PC-3 (cell line): Measurements from ENCODE around the gene HDGF.

ENCODE experiments used
- EZH2 ChIP-seq: fragments of 300-600 bp; sonication (generic); IDR thresholded peaks from one replicate; pipeline ENCODE4 v1.6.1; 2017; ENCODE audit warnings: antibody characterized with exemption, mild to moderate bottlenecking, low read length; ENCODE audit not compliant: unreplicated experiment
- EZH2phosphoT487 ChIP-seq: fragments of 300-600 bp; sonication (generic); IDR thresholded peaks from 2 replicates; pipeline ENCODE4 v1.6.1; 2018; ENCODE audit warnings: mild to moderate bottlenecking, antibody characterized with exemption, low read length, borderline replicate concordance
- TF ChIP-seq, protein P1 (sequence below): fragments of 300-600 bp; sonication (generic); conservative IDR thresholded peaks from 2 replicates; pipeline ENCODE4 v1.5.1; 2017; ENCODE audit warnings: antibody characterized with exemption, low read depth, mild to moderate bottlenecking, low read length

DNA sequence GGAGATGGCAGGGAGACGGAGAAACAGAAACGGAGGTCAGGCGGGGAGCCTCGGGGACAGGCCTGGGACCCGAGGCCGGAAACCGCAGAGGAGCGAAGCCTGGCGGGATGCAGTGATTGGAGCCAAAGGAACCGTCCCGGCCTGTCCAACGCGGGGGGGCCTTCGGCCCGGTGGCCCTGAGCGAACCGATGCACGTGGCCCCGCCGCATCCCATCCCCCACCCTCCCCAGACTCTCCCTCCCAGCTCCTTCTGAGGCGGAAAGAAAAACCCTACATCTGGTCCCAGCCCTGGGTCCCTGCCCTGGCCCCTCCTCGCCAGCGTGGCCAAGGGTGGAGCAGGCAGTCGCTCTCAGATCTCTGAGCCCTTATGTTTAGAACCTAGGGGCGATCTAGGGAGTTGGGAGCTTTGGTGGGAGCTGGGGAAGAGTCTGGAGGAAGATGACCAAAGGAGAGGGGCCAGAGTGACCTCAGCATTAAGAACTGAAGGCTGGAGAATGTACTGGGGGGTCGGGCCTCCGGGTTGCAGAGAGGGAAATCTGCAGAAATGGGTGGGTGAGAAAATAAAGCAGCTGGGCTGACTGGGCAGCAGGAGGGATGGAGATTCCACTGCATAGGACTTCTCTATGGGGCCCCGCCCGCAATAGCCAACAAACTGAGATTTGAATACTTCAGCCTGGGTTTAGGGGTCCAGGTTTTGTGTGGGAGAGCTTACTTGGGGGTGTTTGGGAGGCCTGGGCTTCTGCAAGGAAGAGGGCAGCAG, 44.6 kb downstream of the HDGF start:
- TF ChIP-seq, protein P1, sequence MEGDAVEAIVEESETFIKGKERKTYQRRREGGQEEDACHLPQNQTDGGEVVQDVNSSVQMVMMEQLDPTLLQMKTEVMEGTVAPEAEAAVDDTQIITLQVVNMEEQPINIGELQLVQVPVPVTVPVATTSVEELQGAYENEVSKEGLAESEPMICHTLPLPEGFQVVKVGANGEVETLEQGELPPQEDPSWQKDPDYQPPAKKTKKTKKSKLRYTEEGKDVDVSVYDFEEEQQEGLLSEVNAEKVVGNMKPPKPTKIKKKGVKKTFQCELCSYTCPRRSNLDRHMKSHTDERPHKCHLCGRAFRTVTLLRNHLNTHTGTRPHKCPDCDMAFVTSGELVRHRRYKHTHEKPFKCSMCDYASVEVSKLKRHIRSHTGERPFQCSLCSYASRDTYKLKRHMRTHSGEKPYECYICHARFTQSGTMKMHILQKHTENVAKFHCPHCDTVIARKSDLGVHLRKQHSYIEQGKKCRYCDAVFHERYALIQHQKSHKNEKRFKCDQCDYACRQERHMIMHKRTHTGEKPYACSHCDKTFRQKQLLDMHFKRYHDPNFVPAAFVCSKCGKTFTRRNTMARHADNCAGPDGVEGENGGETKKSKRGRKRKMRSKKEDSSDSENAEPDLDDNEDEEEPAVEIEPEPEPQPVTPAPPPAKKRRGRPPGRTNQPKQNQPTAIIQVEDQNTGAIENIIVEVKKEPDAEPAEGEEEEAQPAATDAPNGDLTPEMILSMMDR, result no peak
- no peak for TF ChIP-seq EZH2phosphoT487
- TF ChIP-seq EZH2, result no peak
